Measurements from ENCODE around the gene FBXW11. TPM values are rescaled to one million over a fixed set of nuclear protein-coding genes. Genes with fewer than 3 reads are reported as not detected.

FBXW11 gene
- total and polyA plus RNA-seq, 8 donors, result 6.0 to 43.8 (median 25.0) TPM

- Histone ChIP-seq H3K4me3 (peak overlapping the region; percentile 83 to 97 (median 90)), H3K9me3 (no peaks in the 10 kb centered on the region), H3K4me1 (peaks cover 22 to 38% (median 36%) of the 10 kb centered on the region in 3 donors), H3K36me3 (no peaks in the 10 kb centered on the region), H3K27ac (peak overlapping the region; percentile 95 to 99 (median 96)), H3K27me3 (no peaks in the 10 kb centered on the region)
- DNase-seq (peak; percentile 32 to 89 (median 47)), FAIRE-seq (no peak), ATAC-seq (peak; percentile 11 to 19 (median 16))
- WGBS, 2 donors, result 0% methylated on average over 34 of the region's 34 CpGs
- intact Hi-C loops (cut with DNase I), result loop anchor here in 1 of 3 donors (10.0 kb wide), 1 partner anchor 51 kb away; no protein-coding TSS in a partner anchor
- no peak for TF ChIP-seq CTCF (IDR thresholded peaks at IDR 0.05)
Measured at GRCh38 chr5:172005708-172006320, 624 bp downstream of the FBXW11 start.

- WGBS, 2 donors, result 4% methylated on average over 3 of the region's 3 CpGs
- no peak for ATAC-seq
- no peaks in the 10 kb centered on the region for H3K9me3 ChIP-seq
- H3K36me3 ChIP-seq, result no peaks in the 10 kb centered on the region
- H3K4me1 ChIP-seq, result peaks cover 32 to 48% (median 45%) of the 10 kb centered on the region in 3 donors
- no peaks in the 10 kb centered on the region for H3K27me3 ChIP-seq
- intact Hi-C loops (cut with DNase I), result loop anchor here in 1 of 3 donors (10.0 kb wide), 1 partner anchor 50 kb away; no protein-coding TSS in a partner anchor
- H3K4me3 ChIP-seq, result peak overlapping the region in 3 of 4 donors; percentile 86 to 97 (median 94)
- peak overlapping the region in 3 of 4 donors; percentile 96 to 99 (median 97) for H3K27ac ChIP-seq
- FAIRE-seq, result no peak
- DNase-seq, result no peak
- TF ChIP-seq CTCF (IDR thresholded peaks at IDR 0.05), result no peak
Measured at GRCh38 chr5:172004824-172005237, 1.6 kb downstream of the FBXW11 start.

- Histone ChIP-seq H3K27ac (peak overlapping the region in 2 of 4 donors; percentile 96 to 97), H3K27me3 (no peaks in the 10 kb centered on the region), H3K36me3 (no peaks in the 10 kb centered on the region), H3K4me3 (peak overlapping the region in 2 of 4 donors; percentile 86 to 97), H3K9me3 (no peaks in the 10 kb centered on the region), H3K4me1 (peaks cover 42 to 55% (median 53%) of the 10 kb centered on the region in 3 donors)
- intact Hi-C loops (cut with DNase I), result loop anchor here in 1 of 3 donors (10.0 kb wide), 1 partner anchor 49 kb away; no protein-coding TSS in a partner anchor
- 0 to 5% methylated on average over 1 of the region's 1 CpG for whole genome bisulfite sequencing, 2 donors
- FAIRE-seq, result no peak
- DNase-seq, result no peak
- peak; percentile 5 to 17 (median 12) for ATAC-seq
- no peak for TF ChIP-seq CTCF (IDR thresholded peaks at IDR 0.05)
Measured at GRCh38 chr5:172003746-172004145, 2.7 kb downstream of the FBXW11 start.

GRCh38 chr5:172002840-172003512, 3.5 kb downstream of the FBXW11 start:
- intact Hi-C loops (cut with DNase I), result loop anchor here in 1 of 3 donors (10.0 kb wide), 1 partner anchor 48 kb away; no protein-coding TSS in a partner anchor

More at GRCh38 chr5:172002840-172003512, 3.5 kb downstream of the FBXW11 start:
- peak overlapping the region in 2 of 4 donors; percentile 6 to 19 for H3K4me3 ChIP-seq
- ATAC-seq (no peak), FAIRE-seq (no peak), DNase-seq (no peak)
- H3K36me3 ChIP-seq, result no peaks in the 10 kb centered on the region
- H3K27me3 ChIP-seq, result no peaks in the 10 kb centered on the region
- peak overlapping the region in 2 of 4 donors; percentile 96 to 97 for H3K27ac ChIP-seq
- no peaks in the 10 kb centered on the region for H3K9me3 ChIP-seq
- peaks cover 44 to 56% (median 55%) of the 10 kb centered on the region in 3 donors for H3K4me1 ChIP-seq
- WGBS, 2 donors, result 37 to 47% methylated on average over 6 of the region's 6 CpGs
- TF ChIP-seq CTCF (IDR thresholded peaks at IDR 0.05), result no peak
